Activated CD4-positive, alpha-beta memory T cell treated with anti-CD3 and anti-CD28 coated beads for 36 hours (primary cell): ENCODE data around the gene ZNF768. TPM values are rescaled to one million over a fixed set of nuclear protein-coding genes. Genes with fewer than 3 reads are reported as not detected.

ENCODE experiments used
- CTCF ChIA-PET: fragments of 350-600 bp; sonication (Branson Sonifier 250); formaldehyde crosslinking; loops from one replicate; lab custom pipeline; 2021; ENCODE audit warnings: antibody characterized with exemption, inconsistent platforms; lab: Charles Lee
- POLR2A ChIA-PET: fragments of 350-600 bp; sonication (Branson Sonifier 250); formaldehyde crosslinking; loops from one replicate; lab custom pipeline; 2021; ENCODE audit warnings: antibody characterized with exemption; lab: Charles Lee
- DNase-seq: peaks from one replicate; pipeline ENCODE4 v3.0.0-alpha.2; 2020
- H3K27ac Mint-ChIP-seq: one replicate; pipeline ENCODE4 v1.8.0; 2021; ENCODE audit warnings: mixed read lengths
- H3K27me3 Mint-ChIP-seq: one replicate; pipeline ENCODE4 v1.8.0; 2021; ENCODE audit warnings: mixed read lengths
- H3K36me3 Mint-ChIP-seq: one replicate; pipeline ENCODE4 v1.8.0; 2021; ENCODE audit warnings: mixed read lengths
- H3K4me1 Mint-ChIP-seq: one replicate; pipeline ENCODE4 v1.8.0; 2021; ENCODE audit warnings: low read depth, mixed read lengths
- H3K4me3 Mint-ChIP-seq: one replicate; pipeline ENCODE4 v1.8.0; 2021; ENCODE audit warnings: mild to moderate bottlenecking, mixed read lengths
- H3K9me3 Mint-ChIP-seq: one replicate; pipeline ENCODE4 v1.8.0; 2021; ENCODE audit warnings: mixed read lengths
- intact Hi-C: fragments of 100-400 bp; cut with micrococcal nuclease; formaldehyde crosslinking; loops from one replicate; pipeline ENCODE4 v1.15.1; 2023
- total RNA-seq, 2 experiments: library from RNA; stranded (reverse); gene quantifications; one replicate each; pipeline ENCODE4 v1.2.3, GENCODE V29; 2021

Gene ZNF768
- total RNA-seq, 2 experiments from 2014 or later = 14.2 to 14.3 TPM

DNA sequence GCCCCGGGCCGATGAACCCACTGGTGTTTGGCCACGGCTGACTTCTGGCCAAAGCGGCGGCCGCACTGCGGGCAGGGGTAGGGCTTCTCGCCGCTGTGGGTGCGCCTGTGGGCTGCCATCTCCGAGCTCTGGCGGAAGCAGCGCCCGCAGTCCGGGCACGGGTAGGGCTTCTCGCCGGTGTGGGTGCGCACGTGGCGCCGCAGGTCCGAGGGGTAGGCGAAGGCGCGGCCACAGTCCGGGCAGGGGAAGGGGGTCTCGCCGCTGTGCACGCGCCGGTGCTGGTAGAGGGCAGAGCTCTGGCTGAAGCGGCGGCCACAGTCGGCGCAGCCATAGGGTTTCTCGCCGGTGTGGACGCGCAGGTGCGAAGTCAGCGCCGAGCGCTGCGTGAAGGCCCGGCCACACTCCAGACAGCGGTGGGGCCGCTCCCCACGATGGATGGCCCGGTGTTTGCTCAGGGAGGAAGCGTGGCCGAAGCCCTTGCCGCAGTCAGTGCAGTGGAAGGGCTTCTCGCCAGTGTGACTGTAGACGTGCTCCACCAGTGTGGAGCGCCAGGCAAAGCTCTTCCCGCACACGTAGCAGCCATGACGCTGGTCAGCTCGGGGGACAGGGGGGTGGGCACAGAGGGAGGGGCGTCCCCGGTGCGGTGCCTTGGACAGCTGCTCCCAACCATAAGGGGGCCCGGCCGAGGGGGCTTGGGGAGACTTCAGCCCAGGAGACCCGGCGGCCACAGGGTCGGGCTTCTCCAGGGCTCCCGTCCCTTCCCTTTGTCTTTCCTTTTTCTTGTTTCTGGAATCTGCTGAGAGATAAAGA, 29.2 kb upstream of the ZNF768 start:
- H3K27me3 Mint-ChIP-seq = no peaks in the 10 kb centered on the region
- H3K36me3 Mint-ChIP-seq = peaks cover 31% of the 10 kb centered on the region
- intact Hi-C loops = loop anchor here (5.0 kb wide), 1 partner anchor 123 kb away; the partner anchor contains the start of gene DCTPP1
- DNase-seq = no peak
- CTCF ChIA-PET = interaction anchor here (3.6 kb wide), 1 partner anchor 20 kb away, joined by 53 read pairs; the partner anchor contains the start of gene ZNF747
- H3K4me1 Mint-ChIP-seq = peaks cover 53% of the 10 kb centered on the region
- H3K9me3 Mint-ChIP-seq = no peaks in the 10 kb centered on the region
- POLR2A ChIA-PET = no interaction called here
- H3K27ac Mint-ChIP-seq = peak overlapping the region; percentile 96
- peak overlapping the region; percentile 39 for H3K4me3 Mint-ChIP-seq

DNA sequence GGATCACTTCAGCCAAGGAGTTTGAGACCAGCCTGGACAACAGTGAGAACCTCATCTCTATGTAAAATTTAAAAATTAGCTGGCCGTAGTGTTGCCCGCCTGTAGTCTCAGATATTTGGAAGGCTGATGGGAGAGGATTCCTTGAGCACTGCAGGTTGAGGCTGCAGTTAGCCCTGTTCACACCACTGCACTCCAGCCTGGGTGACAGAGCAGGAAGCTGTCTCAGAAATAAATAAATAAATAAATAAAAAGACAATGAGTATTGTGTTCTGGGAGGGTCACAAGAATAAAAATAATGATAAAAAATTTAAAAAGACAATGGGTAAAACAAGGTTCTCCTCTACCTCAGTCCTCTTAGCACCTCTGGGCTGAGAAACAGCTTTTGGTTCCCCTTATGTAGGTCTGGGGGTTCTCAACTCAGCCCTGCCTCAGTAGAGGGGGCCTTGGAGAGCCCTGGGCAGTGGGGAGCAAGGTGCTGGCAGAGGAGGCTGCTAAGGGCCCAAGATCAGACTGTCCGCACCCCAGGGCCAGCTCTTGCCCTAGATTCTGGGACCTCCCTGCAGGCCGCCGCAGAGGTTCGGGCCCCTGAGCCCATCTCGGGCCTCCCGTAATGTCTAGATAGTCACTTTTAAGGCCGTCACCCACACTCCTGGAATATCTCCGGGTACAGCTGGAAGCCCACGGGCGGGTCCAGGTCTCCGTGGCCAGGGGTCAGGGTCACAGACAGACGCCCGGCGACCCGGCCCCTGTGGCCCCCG, 28.4 kb upstream of the ZNF768 start:
- ChIA-PET CTCF (interaction anchor here (0.7 to 1.4 kb wide), 3 partner anchors 12 to 74 kb away, joined by 3 to 5 read pairs (median 3); no protein-coding TSS in a partner anchor), POLR2A (no interaction called here)
- intact Hi-C loops = loop anchor here (5.0 kb wide), 2 partner anchors 82 to 122 kb away; partner anchors contain the start of genes DCTPP1 and ITGAL
- Mint-ChIP-seq H3K9me3 (no peaks in the 10 kb centered on the region), H3K27ac (peak overlapping the region; percentile 96), H3K4me1 (peaks cover 54% of the 10 kb centered on the region), H3K27me3 (no peaks in the 10 kb centered on the region), H3K4me3 (no peak overlapping the region), H3K36me3 (peaks cover 31% of the 10 kb centered on the region)
- DNase-seq = no peak

DNA sequence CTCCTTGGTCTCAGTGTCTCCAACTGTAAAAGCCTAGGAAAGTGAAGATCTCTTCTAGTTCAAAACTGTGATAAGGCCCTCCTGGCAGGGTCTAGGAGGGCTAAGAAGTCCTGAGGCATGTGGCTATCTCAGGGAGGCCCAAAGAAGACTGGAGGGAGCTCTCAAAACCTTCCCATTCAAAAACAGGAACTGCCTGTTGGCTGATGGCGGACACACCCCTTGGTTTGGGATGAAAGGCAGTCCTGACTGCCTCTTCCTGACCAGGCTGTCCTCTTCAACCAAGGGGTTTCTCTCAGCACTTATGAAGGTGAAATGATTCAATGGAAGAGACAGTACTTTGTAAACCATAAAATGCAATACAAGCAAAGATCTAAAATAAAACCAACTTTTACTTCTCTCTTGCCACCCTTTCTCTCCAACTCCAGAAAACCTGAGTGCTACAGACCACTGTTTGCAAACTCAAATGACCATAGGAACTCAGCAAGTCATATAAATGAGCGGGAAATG, 27.1 kb upstream of the ZNF768 start:
- Mint-ChIP-seq H3K27ac (peak overlapping the region; percentile 96), H3K4me1 (peaks cover 57% of the 10 kb centered on the region), H3K4me3 (no peak overlapping the region), H3K27me3 (no peaks in the 10 kb centered on the region), H3K9me3 (no peaks in the 10 kb centered on the region), H3K36me3 (peaks cover 31% of the 10 kb centered on the region)
- POLR2A ChIA-PET = interaction anchor here (0.6 kb wide), 1 partner anchor 83 kb away, joined by 3 read pairs; no protein-coding TSS in a partner anchor
- intact Hi-C loops = loop anchor here (5.0 kb wide), 1 partner anchor 81 kb away; the partner anchor contains the start of gene ITGAL
- DNase-seq = no peak
- CTCF ChIA-PET = no interaction called here

DNA sequence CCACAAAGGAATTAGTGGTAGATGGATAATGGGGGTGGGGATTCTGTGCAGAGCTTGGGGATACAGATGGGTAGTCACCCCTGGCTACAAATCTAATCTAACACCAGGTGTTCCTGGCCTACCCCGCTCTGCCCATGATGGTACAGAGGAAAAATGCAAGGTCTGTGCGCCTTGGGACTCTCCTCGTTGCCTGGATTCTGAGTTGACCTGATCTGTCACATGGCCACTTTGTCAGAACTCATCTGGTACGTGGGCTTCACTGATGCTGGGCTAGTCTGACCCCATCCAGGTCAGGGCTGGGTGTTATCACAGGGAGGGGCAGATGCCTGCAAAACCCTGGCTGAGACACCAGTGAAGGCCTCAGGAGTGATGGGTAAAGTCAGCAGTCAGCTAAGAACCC, 26.6 kb upstream of the ZNF768 start:
- ChIA-PET POLR2A (interaction anchor here (2.1 kb wide), 1 partner anchor 15 kb away, joined by 17 read pairs; no protein-coding TSS in a partner anchor), CTCF (interaction anchor here (0.6 to 3.1 kb wide), 2 partner anchors 18 to 135 kb away, joined by 4 to 30 read pairs; partner anchors contain the start of gene ZNF747)
- no peak for DNase-seq
- Mint-ChIP-seq H3K4me1 (peaks cover 57% of the 10 kb centered on the region), H3K9me3 (no peaks in the 10 kb centered on the region), H3K36me3 (peaks cover 31% of the 10 kb centered on the region), H3K27ac (peak overlapping the region; percentile 96), H3K4me3 (no peak overlapping the region), H3K27me3 (no peaks in the 10 kb centered on the region)
- intact Hi-C loops = loop anchor here (5.0 kb wide), 1 partner anchor 81 kb away; the partner anchor contains the start of gene ITGAL

DNA sequence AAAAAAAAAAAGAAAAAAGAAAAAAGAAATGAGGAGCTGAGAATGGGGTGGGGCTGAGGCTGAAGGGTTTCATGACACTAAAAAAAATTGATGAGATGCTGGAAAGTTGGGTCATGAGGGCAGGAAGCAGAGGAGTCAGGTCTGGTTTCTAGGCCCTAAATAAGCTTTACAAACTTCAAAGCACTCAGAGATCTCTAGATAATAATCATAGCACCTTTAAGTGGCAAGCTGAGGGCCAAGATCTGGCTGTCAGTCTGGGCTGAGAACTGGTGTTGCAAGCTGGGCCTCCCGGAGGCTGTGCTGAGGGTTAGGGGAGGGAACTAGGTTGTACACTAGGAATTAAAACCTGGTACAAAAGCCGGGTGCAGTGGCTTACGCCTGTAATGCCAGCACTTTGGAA, 25.4 kb upstream of the ZNF768 start:
- ChIA-PET POLR2A (interaction anchor here (0.6 to 2.1 kb wide), 8 partner anchors 16 to 96 kb away, joined by 3 to 23 read pairs (median 5); partner anchors contain the start of genes ZNF688 and ZNF747), CTCF (interaction anchor here (0.6 to 3.1 kb wide), 8 partner anchors 15 to 80 kb away, joined by 3 to 30 read pairs (median 4); partner anchors contain the start of genes ITGAL, ZNF688 and ZNF747)
- peaks cover 31% of the 10 kb centered on the region for H3K36me3 Mint-ChIP-seq
- peak overlapping the region; percentile 58 for H3K4me3 Mint-ChIP-seq
- peak; percentile 79 for DNase-seq
- no peaks in the 10 kb centered on the region for H3K9me3 Mint-ChIP-seq
- intact Hi-C loops = loop anchor here (1.0 to 5.0 kb wide), 4 partner anchors 16 to 79 kb away; partner anchors contain the start of gene ITGAL
- H3K27ac Mint-ChIP-seq = peak overlapping the region; percentile 96
- H3K4me1 Mint-ChIP-seq = peaks cover 57% of the 10 kb centered on the region
- H3K27me3 Mint-ChIP-seq = no peaks in the 10 kb centered on the region

DNA sequence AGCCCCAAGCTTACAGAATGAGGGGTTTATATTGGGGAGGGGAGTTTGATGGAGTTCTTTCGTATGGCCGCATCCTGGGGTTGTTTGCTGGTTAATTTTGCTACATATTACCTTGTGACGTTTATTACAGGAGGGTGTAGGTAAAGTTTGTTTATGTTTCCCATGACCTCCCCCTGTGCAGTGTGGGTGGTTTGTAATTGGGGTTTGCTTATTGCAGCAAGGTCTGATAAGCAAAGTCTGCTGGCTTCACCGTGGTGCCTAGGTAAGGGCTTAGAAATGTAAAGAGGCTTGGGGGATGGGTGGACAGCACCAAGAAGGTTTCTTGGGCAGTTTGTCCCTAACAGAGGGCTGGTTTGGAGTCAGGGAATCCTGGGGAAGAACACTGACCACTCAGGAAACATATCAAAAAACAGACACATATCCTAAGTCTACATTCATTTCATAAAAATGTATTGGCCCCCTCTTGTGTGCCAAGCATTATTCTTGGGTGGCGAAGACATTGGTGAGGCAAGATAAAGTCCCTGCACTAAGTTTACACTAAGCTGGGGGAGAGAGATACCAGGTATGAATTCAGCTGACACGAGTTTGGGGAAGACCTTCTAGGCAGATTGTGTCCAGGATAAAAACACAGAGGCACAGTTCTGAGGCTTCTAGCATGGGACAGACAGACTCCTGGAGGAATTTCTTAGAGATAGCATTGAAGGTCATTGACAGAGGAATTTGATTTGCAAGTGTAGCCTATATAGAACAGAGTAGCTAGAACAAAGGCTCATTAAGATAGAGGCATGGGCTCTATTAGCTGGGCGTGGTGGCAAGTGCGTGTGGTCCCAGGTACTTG, 22.3 kb upstream of the ZNF768 start:
- Mint-ChIP-seq H3K27me3 (no peaks in the 10 kb centered on the region), H3K9me3 (no peaks in the 10 kb centered on the region), H3K4me1 (peaks cover 39% of the 10 kb centered on the region), H3K27ac (no peak overlapping the region), H3K4me3 (no peak overlapping the region), H3K36me3 (peaks cover 10% of the 10 kb centered on the region)
- ChIA-PET POLR2A (interaction anchor here (0.7 to 2.1 kb wide), 3 partner anchors 10 to 195 kb away, joined by 4 to 10 read pairs (median 4); partner anchors contain the start of genes ZNF747 and ZNF764), CTCF (interaction anchor here (1.3 kb wide), 2 partner anchors 13 to 21 kb away, joined by 3 to 7 read pairs; partner anchors contain the start of gene ZNF747)
- no peak for DNase-seq
- intact Hi-C loops = no loop called here

DNA sequence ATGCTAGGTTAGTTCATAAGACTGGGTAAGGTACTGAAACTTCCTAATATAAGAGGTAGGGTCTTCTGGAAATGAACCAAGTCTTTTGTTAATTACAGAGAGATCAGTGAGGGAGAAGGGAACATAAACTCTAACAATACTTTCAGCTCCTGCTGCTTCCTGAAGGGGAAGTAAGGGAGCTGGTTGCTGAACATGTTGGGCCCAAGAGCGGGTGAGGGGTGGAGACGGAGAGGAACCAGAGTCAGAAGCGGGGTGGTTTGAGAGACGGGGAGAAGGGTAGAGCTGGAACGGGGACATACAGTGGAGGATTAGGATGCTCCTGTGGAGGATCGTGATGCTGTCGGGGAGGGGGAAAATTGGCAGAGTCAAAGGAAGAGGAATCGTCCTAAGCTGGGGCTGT, 19.7 kb upstream of the ZNF768 start:
- peaks cover 16% of the 10 kb centered on the region for H3K4me1 Mint-ChIP-seq
- no peaks in the 10 kb centered on the region for H3K36me3 Mint-ChIP-seq
- ChIA-PET CTCF (no interaction called here), POLR2A (interaction anchor here (1.4 kb wide), 1 partner anchor 10 kb away, joined by 7 read pairs; no protein-coding TSS in a partner anchor)
- intact Hi-C loops = no loop called here
- no peak overlapping the region for H3K27ac Mint-ChIP-seq
- no peak overlapping the region for H3K4me3 Mint-ChIP-seq
- no peaks in the 10 kb centered on the region for H3K27me3 Mint-ChIP-seq
- H3K9me3 Mint-ChIP-seq = no peaks in the 10 kb centered on the region
- no peak for DNase-seq

DNA sequence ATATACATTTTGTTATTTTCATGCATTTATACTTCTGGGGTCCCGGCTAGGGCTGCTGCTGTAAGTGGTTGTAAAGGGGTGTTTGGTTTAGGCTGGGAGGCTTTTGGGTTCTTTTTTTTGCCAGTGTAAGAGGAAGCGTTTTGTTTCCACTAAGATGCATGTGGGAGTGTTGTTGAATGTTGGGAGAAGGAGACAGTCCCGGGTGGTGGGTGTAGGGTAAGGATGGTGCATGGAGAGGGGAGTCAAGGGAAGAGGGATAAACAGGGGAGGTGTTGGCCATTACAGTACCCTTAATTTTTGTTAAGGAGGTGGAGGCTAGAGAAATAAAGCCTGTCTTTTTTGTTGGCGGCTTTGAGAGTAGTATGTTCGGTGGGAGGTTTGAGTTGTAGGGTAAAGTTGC, 16.7 kb upstream of the ZNF768 start:
- Mint-ChIP-seq H3K27me3 (no peaks in the 10 kb centered on the region), H3K36me3 (peaks cover 6% of the 10 kb centered on the region), H3K4me1 (peaks cover 2% of the 10 kb centered on the region), H3K9me3 (no peaks in the 10 kb centered on the region), H3K4me3 (no peak overlapping the region), H3K27ac (no peak overlapping the region)
- POLR2A ChIA-PET = no interaction called here
- DNase-seq = no peak
- intact Hi-C loops = no loop called here
- CTCF ChIA-PET = interaction anchor here (2.4 kb wide), 1 partner anchor 55 kb away, joined by 5 read pairs; no protein-coding TSS in a partner anchor

DNA sequence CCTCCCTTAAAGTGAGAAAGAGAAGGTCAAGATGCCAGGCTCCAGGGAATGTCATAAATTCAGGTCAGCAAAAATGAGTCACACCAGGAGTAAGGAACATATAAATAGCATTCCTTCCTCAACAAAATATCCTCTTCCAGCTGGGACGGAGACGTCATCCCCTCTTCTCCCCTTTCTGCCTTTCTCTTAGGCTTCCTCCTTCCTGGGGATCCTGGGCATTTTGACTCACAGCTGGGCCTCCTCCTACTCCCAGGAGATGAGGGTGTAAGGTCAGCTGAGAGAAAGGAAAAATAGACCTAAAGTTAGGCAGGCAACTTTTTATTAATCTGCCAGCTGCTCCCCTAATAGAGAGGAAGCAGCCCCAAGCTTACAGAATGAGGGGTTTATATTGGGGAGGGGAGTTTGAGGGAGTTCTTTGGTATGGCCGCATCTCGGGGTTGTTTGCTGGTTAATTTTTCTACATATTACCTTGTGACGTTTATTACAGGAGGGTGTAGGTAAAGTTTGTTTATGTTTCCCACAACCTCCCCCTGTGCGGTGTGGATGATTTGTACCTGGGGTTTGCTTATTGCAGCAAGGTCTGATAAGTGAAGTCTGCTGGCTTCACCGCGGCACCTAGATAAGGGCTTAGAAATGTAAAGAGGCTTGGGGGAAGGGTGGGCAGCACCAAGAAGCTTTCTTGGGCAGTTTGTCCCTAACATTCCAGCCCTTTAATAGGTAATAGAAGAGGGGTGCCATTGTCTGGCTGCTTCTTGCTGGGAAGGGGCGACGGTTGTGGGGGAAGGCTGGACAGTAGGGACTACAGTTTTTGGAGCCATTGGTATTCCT, 15.3 kb upstream of the ZNF768 start:
- H3K27me3 Mint-ChIP-seq = no peaks in the 10 kb centered on the region
- intact Hi-C loops = no loop called here

More for the DNA sequence above, 15.3 kb upstream of the ZNF768 start:
- no peak overlapping the region for H3K4me3 Mint-ChIP-seq
- DNase-seq = no peak
- ChIA-PET POLR2A (interaction anchor here (0.6 kb wide), 1 partner anchor 16 kb away, joined by 3 read pairs; no protein-coding TSS in a partner anchor), CTCF (interaction anchor here (0.7 to 2.4 kb wide), 2 partner anchors 57 to 117 kb away, joined by 4 to 5 read pairs; no protein-coding TSS in a partner anchor)
- peaks cover 17% of the 10 kb centered on the region for H3K36me3 Mint-ChIP-seq
- H3K27ac Mint-ChIP-seq = no peak overlapping the region
- H3K9me3 Mint-ChIP-seq = no peaks in the 10 kb centered on the region
- peaks cover 13% of the 10 kb centered on the region for H3K4me1 Mint-ChIP-seq
